ENCODE measurements around the gene RAP1B.
"Not testable (repeated sequence)": the region's sequence is repeated elsewhere in the genome, so short reads cannot be mapped to it uniquely, and the experiment has no call there.

The RAP1B gene

GRCh38 chr12:68667291-68667690 lies 56.6 kb downstream of the RAP1B start:
- H3K4me3 ChIP-seq (ENCODE audit: low read length), result no peak overlapping the region
- TF ChIP-seq CTCF (conservative IDR thresholded peaks at IDR 0.05; ENCODE audit: low read depth, low read length), result no peak
- no peak for DNase-seq (ENCODE audit: low read depth)

GRCh38 chr12:68667896-68668295 lies 57.2 kb downstream of the RAP1B start:
- no peak overlapping the region for H3K4me3 ChIP-seq (ENCODE audit: low read length)
- DNase-seq (ENCODE audit: low read depth), result no peak
- no peak for TF ChIP-seq CTCF (conservative IDR thresholded peaks at IDR 0.05; ENCODE audit: low read depth, low read length)

DNA sequence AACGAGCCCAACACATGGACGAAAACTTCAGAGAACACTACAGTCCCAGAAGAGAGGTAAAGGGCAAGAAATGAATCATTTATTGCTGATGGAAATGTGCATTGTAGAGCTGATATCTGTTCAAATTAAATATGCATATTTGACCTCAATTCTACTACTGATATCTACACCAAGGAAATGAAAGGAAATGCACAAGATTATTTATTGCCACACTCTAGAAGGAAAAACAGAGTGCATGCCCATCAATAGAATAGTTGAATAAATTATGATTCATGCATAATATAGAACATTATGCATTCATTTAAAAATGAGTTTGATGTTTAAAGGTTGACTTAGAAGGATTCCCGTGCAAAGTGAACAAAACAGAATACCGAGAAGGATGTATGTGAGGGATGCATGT lies 60.5 kb downstream of the RAP1B start:
- H3K4me3 ChIP-seq (ENCODE audit: low read length), result no peak overlapping the region
- DNase-seq (ENCODE audit: low read depth), result no peak
- no peak for TF ChIP-seq CTCF (conservative IDR thresholded peaks at IDR 0.05; ENCODE audit: low read depth, low read length)

- no peak for DNase-seq (ENCODE audit: low read depth)
- H3K4me3 ChIP-seq (ENCODE audit: low read length), result no peak overlapping the region
- no peak for TF ChIP-seq CTCF (conservative IDR thresholded peaks at IDR 0.05; ENCODE audit: low read depth, low read length)
Measured at GRCh38 chr12:68673788-68674187, 63.1 kb downstream of the RAP1B start.

DNA sequence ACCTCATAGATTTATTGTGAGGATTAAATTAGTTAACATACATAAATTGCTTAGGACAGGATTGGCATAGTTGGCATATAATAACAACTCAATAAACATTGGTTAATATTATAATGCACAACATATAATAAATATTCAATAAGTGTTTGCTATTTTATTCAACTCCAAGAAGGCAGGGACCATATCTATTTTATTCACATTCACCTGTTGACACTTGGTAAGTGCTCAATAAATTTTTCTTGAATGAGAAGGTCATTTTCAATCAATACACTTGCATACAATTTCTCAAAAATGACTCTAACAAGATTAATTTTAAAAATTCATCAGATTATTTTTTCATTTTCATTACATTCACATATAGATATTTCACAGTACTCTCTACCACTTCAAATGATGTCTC lies 63.7 kb downstream of the RAP1B start:
- H3K4me3 ChIP-seq (ENCODE audit: low read length), result no peak overlapping the region
- DNase-seq (ENCODE audit: low read depth), result no peak
- no peak for TF ChIP-seq CTCF (conservative IDR thresholded peaks at IDR 0.05; ENCODE audit: low read depth, low read length)

DNA sequence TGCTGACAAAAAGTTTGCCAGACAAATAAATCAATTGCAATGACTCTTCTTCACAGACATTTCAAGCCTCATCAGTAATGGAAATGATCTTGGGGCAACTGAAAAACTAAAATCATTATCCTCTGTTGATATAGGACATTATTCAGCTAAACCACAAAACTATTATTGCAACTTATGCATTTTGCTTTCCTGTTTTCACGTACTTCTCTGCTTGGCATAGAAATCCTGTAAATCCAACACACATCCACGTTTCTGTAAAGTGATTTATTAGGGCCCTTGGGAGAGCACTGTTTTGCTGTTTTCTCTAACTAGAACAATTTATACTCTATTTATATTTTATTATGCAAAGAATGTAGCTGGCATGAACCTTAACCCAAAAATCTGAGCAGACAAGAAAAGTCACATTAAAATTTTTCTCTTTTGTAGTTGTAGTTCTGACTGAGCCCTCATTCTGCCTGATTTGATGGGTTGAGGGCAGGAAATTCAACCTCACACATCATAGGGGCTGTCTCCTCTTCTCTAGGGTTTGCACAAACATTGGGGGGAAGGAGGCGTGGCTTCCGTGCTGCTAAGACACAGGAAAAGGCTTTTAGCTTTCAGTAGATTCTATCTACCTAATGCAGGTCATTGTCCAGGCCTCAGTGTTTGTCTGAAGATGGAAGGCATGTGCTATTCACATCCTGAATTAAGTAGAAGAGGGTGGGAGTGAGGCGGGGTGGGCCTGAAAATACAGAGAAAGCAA lies 64.6 kb downstream of the RAP1B start:
- no peak overlapping the region for H3K4me3 ChIP-seq (ENCODE audit: low read length)
- no peak for TF ChIP-seq CTCF (conservative IDR thresholded peaks at IDR 0.05; ENCODE audit: low read depth, low read length)
- DNase-seq (ENCODE audit: low read depth), result no peak

GRCh38 chr12:68676854-68677253 lies 66.2 kb downstream of the RAP1B start:
- H3K4me3 ChIP-seq (ENCODE audit: low read length); DNase-seq (ENCODE audit: low read depth): not testable (repeated sequence)
